Measurements from ENCODE around the gene FNDC3B.

Gene FNDC3B

GRCh38 chr3:172127141-172127540 is 87.8 kb downstream of the FNDC3B start:
- Histone ChIP-seq H3K9me3 (ENCODE audit: control insufficient read depth, insufficient read depth, low read depth, low read length) (no peaks in the 10 kb centered on the region), H3K36me3 (ENCODE audit: control insufficient read depth in 2 of 2, insufficient read depth in 1 of 2, low read length in 2 of 2) (no peaks in the 10 kb centered on the region), H3K27ac (ENCODE audit: extremely low read depth, low read depth, low read length) (no peak overlapping the region), H3K4me1 (ENCODE audit: control insufficient read depth, insufficient read depth, low read length) (peaks cover 19% of the 10 kb centered on the region), H3K4me3 (ENCODE audit: low read depth, low read length) (no peak overlapping the region)
- ChIA-PET POLR2A (no interaction called here), CTCF (no interaction called here)
- TF ChIP-seq REPIN1 (tag by site-specific recombination; IDR thresholded peaks at IDR 0.05; ENCODE audit: low read depth) (no peak), KLF1 (tag by site-specific recombination; IDR thresholded peaks at IDR 0.05) (no peak), ZNF626 (tag by site-specific recombination; IDR thresholded peaks at IDR 0.05) (no peak), HOXA7 (CRISPR knock-in tag; IDR thresholded peaks at IDR 0.05; ENCODE audit: borderline replicate concordance) (no peak), ZNF561 (tag by site-specific recombination; IDR thresholded peaks at IDR 0.05; ENCODE audit: borderline replicate concordance) (no peak), RBAK (tag by site-specific recombination; IDR thresholded peaks at IDR 0.05) (no peak), KLF17 (tag by site-specific recombination; IDR thresholded peaks at IDR 0.05) (no peak)

GRCh38 chr3:172127929-172128580 is 88.7 kb downstream of the FNDC3B start:
- Histone ChIP-seq H3K9me3 (ENCODE audit: control insufficient read depth, insufficient read depth, low read depth, low read length) (no peaks in the 10 kb centered on the region), H3K4me3 (ENCODE audit: low read depth, low read length) (no peak overlapping the region), H3K4me1 (ENCODE audit: control insufficient read depth, insufficient read depth, low read length) (peaks cover 19% of the 10 kb centered on the region), H3K36me3 (ENCODE audit: control insufficient read depth in 2 of 2, insufficient read depth in 1 of 2, low read length in 2 of 2) (no peaks in the 10 kb centered on the region), H3K27ac (ENCODE audit: extremely low read depth, low read depth, low read length) (no peak overlapping the region)
- POLR2A ChIA-PET = interaction anchor here (0.6 to 1.0 kb wide), 2 partner anchors 89 to 110 kb away, joined by 3 read pairs; no protein-coding TSS in a partner anchor
- no peak for TF ChIP-seq ELK4 (IDR thresholded peaks at IDR 0.05; ENCODE audit: borderline replicate concordance, low read depth, low read length)
- TF ChIP-seq GLI4 (tag by site-specific recombination; IDR thresholded peaks at IDR 0.05) = no peak
- no peak for TF ChIP-seq ZNF600 (tag by site-specific recombination; IDR thresholded peaks at IDR 0.05)
- CTCF ChIA-PET = no interaction called here

- ChIA-PET CTCF (interaction anchor here (0.6 kb wide), 1 partner anchor 134 kb away, joined by 3 read pairs; no protein-coding TSS in a partner anchor), POLR2A (interaction anchor here (0.6 to 1.5 kb wide), 2 partner anchors 12 to 111 kb away, joined by 3 to 6 read pairs; no protein-coding TSS in a partner anchor)
- Histone ChIP-seq H3K4me1 (ENCODE audit: control insufficient read depth, insufficient read depth, low read length) (peaks cover 19% of the 10 kb centered on the region), H3K4me3 (ENCODE audit: low read depth, low read length) (no peak overlapping the region), H3K36me3 (ENCODE audit: control insufficient read depth in 2 of 2, insufficient read depth in 1 of 2, low read length in 2 of 2) (no peaks in the 10 kb centered on the region), H3K9me3 (ENCODE audit: control insufficient read depth, insufficient read depth, low read depth, low read length) (no peaks in the 10 kb centered on the region), H3K27ac (ENCODE audit: extremely low read depth, low read depth, low read length) (no peak overlapping the region)
- TF ChIP-seq ZNF624 (tag by site-specific recombination; IDR thresholded peaks at IDR 0.05) = no peak
- TF ChIP-seq MYNN (tag by site-specific recombination; IDR thresholded peaks at IDR 0.05; ENCODE audit: borderline replicate concordance) = no peak
- no peak for TF ChIP-seq ZNF324 (tag by site-specific recombination; IDR thresholded peaks at IDR 0.05)
- no peak for TF ChIP-seq ATF2 (tag by site-specific recombination; IDR thresholded peaks at IDR 0.05; ENCODE audit: low read depth)
- no peak for TF ChIP-seq PRDM1 (tag by site-specific recombination; IDR thresholded peaks at IDR 0.05)
- TF ChIP-seq ZNF449 (tag by site-specific recombination; IDR thresholded peaks at IDR 0.05) = no peak
- TF ChIP-seq KLF8 (tag by site-specific recombination; IDR thresholded peaks at IDR 0.05) = no peak
Measured at GRCh38 chr3:172128858-172129257, 89.5 kb downstream of the FNDC3B start.
